Measurements from ENCODE around the gene CNOT4.

Gene CNOT4

GRCh38 chr7:135510592-135511183, 786 bp upstream of the CNOT4 start:
- no peaks in the 10 kb centered on the region for H3K27me3 ChIP-seq (ENCODE audit: low read depth, low read length)
- no peak overlapping the region for H3K27ac ChIP-seq (ENCODE audit: low read length)
- H3K4me2 ChIP-seq (ENCODE audit: low read length) = peak overlapping the region; percentile 88
- H2AFZ ChIP-seq (ENCODE audit: low read depth, low read length) = peak overlapping the region; percentile 98
- no peaks in the 10 kb centered on the region for H3K36me3 ChIP-seq (replicated peaks; ENCODE audit: low read depth, low read length)
- peaks cover 14% of the 10 kb centered on the region for H4K20me1 ChIP-seq (ENCODE audit: insufficient read depth, low read length)
- H3K4me3 ChIP-seq (ENCODE audit: low read length) = peak overlapping the region; percentile 89
- TF ChIP-seq EZH2phosphoT487 (IDR thresholded peaks at IDR 0.05; ENCODE audit: low read depth) (no peak), CTCF (IDR thresholded peaks at IDR 0.05; ENCODE audit: low read depth, low read length) (peak; percentile 29)
- H3K9ac ChIP-seq (ENCODE audit: low read length) = peak overlapping the region; percentile 50
- peaks cover 41% of the 10 kb centered on the region for H3K79me2 ChIP-seq (ENCODE audit: low read length)
- peaks cover 9% of the 10 kb centered on the region for H3K4me1 ChIP-seq (ENCODE audit: low read length)
- no peaks in the 10 kb centered on the region for H3K9me3 ChIP-seq (ENCODE audit: insufficient read depth, low read length)

GRCh38 chr7:135509589-135509838, 388 bp downstream of the CNOT4 start:
- Histone ChIP-seq H4K20me1 (ENCODE audit: insufficient read depth, low read length) (peaks cover 14% of the 10 kb centered on the region), H2AFZ (ENCODE audit: low read depth, low read length) (peak overlapping the region; percentile 95), H3K27me3 (ENCODE audit: low read depth, low read length) (no peaks in the 10 kb centered on the region), H3K4me2 (ENCODE audit: low read length) (peak overlapping the region; percentile 85), H3K27ac (ENCODE audit: low read length) (peak overlapping the region; percentile 82), H3K4me1 (ENCODE audit: low read length) (peaks cover 9% of the 10 kb centered on the region), H3K4me3 (ENCODE audit: low read length) (peak overlapping the region; percentile 89), H3K9me3 (ENCODE audit: insufficient read depth, low read length) (no peaks in the 10 kb centered on the region), H3K36me3 (replicated peaks; ENCODE audit: low read depth, low read length) (no peaks in the 10 kb centered on the region), H3K79me2 (ENCODE audit: low read length) (peaks cover 52% of the 10 kb centered on the region), H3K9ac (ENCODE audit: low read length) (peak overlapping the region; percentile 92)
- no peak for TF ChIP-seq CTCF (IDR thresholded peaks at IDR 0.05; ENCODE audit: low read depth, low read length)
- no peak for TF ChIP-seq EZH2phosphoT487 (IDR thresholded peaks at IDR 0.05; ENCODE audit: low read depth)

GRCh38 chr7:135508883-135509588, 866 bp downstream of the CNOT4 start:
- peak overlapping the region; percentile 82 for H3K27ac ChIP-seq (ENCODE audit: low read length)
- H4K20me1 ChIP-seq (ENCODE audit: insufficient read depth, low read length) = peaks cover 15% of the 10 kb centered on the region
- H3K36me3 ChIP-seq (replicated peaks; ENCODE audit: low read depth, low read length) = no peaks in the 10 kb centered on the region
- H3K79me2 ChIP-seq (ENCODE audit: low read length) = peaks cover 54% of the 10 kb centered on the region
- no peaks in the 10 kb centered on the region for H3K27me3 ChIP-seq (ENCODE audit: low read depth, low read length)
- TF ChIP-seq EZH2phosphoT487 (IDR thresholded peaks at IDR 0.05; ENCODE audit: low read depth) (no peak), CTCF (IDR thresholded peaks at IDR 0.05; ENCODE audit: low read depth, low read length) (no peak)
- H3K4me2 ChIP-seq (ENCODE audit: low read length) = peak overlapping the region; percentile 85
- no peaks in the 10 kb centered on the region for H3K9me3 ChIP-seq (ENCODE audit: insufficient read depth, low read length)
- H3K4me1 ChIP-seq (ENCODE audit: low read length) = peaks cover 9% of the 10 kb centered on the region
- H3K9ac ChIP-seq (ENCODE audit: low read length) = peak overlapping the region; percentile 92
- peak overlapping the region; percentile 95; the same call in 1 of the 2 replicates for H2AFZ ChIP-seq (ENCODE audit: low read depth, low read length)
- peak overlapping the region; percentile 89 for H3K4me3 ChIP-seq (ENCODE audit: low read length)

- H4K20me1 ChIP-seq (ENCODE audit: insufficient read depth, low read length) = peaks cover 59% of the 10 kb centered on the region
- no peaks in the 10 kb centered on the region for H3K9me3 ChIP-seq (ENCODE audit: insufficient read depth, low read length)
- H3K27ac ChIP-seq (ENCODE audit: low read length) = no peak overlapping the region
- no peaks in the 10 kb centered on the region for H3K36me3 ChIP-seq (replicated peaks; ENCODE audit: low read depth, low read length)
- no peaks in the 10 kb centered on the region for H3K27me3 ChIP-seq (ENCODE audit: low read depth, low read length)
- H3K79me2 ChIP-seq (ENCODE audit: low read length) = peaks cover 94% of the 10 kb centered on the region
- no peak overlapping the region for H2AFZ ChIP-seq (ENCODE audit: low read depth, low read length)
- TF ChIP-seq EZH2phosphoT487 (IDR thresholded peaks at IDR 0.05; ENCODE audit: low read depth) (no peak), CTCF (IDR thresholded peaks at IDR 0.05; ENCODE audit: low read depth, low read length) (no peak)
- H3K4me2 ChIP-seq (ENCODE audit: low read length) = no peak overlapping the region
- H3K4me1 ChIP-seq (ENCODE audit: low read length) = no peaks in the 10 kb centered on the region
- no peak overlapping the region for H3K9ac ChIP-seq (ENCODE audit: low read length)
- no peak overlapping the region for H3K4me3 ChIP-seq (ENCODE audit: low read length)
Measured at GRCh38 chr7:135501402-135501801, 8.5 kb downstream of the CNOT4 start.
